ENCODE measurements around the gene OPCML.

Gene OPCML

DNA sequence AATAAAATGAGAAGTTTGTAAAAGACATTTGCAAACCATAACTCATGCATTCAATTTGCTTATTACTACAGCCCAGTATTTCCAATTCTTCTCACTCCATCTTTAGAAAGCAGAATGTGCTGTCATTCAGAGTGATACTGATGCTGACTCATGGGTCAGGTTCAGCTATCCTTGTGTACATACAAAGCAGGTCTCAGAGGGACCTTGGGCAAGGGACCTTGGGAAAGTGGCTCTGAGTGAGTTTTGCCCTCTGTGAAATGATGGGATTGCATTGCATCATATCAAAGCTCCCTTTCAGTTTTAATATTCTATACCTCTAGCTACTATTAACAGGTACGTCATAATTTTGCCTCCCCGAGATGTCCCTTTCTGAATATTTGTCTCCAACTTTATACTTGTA is 848.7 kb downstream of the OPCML start:
- TF ChIP-seq, protein P1, sequence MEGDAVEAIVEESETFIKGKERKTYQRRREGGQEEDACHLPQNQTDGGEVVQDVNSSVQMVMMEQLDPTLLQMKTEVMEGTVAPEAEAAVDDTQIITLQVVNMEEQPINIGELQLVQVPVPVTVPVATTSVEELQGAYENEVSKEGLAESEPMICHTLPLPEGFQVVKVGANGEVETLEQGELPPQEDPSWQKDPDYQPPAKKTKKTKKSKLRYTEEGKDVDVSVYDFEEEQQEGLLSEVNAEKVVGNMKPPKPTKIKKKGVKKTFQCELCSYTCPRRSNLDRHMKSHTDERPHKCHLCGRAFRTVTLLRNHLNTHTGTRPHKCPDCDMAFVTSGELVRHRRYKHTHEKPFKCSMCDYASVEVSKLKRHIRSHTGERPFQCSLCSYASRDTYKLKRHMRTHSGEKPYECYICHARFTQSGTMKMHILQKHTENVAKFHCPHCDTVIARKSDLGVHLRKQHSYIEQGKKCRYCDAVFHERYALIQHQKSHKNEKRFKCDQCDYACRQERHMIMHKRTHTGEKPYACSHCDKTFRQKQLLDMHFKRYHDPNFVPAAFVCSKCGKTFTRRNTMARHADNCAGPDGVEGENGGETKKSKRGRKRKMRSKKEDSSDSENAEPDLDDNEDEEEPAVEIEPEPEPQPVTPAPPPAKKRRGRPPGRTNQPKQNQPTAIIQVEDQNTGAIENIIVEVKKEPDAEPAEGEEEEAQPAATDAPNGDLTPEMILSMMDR (IDR thresholded peaks at IDR 0.05; ENCODE audit: borderline replicate concordance, insufficient read depth, low read depth, low read length) = no peak

DNA sequence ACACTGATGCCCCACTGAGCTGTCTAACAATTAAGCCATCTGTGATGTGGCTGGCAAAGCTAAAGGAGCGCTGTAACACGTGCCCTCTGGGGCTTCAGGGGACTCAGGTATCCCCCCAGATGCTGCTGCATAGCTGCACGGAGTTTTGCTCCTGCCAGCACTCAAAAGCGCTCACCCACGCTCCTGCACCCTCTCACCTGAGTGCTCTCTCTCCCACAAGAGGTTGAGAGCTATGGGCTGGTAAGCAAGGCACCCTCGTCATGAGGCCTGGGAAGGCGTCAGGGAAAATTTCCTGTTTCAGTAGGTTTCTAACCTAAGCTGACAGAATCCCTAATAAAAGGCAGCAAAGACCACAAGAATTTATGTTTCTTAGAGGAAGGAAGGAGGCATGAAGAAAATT is 850.3 kb downstream of the OPCML start:
- H3K4me3 ChIP-seq (ENCODE audit: low read depth, low read length) = no peak overlapping the region
- TF ChIP-seq, protein P1 (IDR thresholded peaks at IDR 0.05; ENCODE audit: borderline replicate concordance, insufficient read depth, low read depth, low read length) = no peak

More for the DNA sequence above, 848.7 kb downstream of the OPCML start:
- H3K4me3 ChIP-seq (ENCODE audit: low read depth, low read length) = no peak overlapping the region

DNA sequence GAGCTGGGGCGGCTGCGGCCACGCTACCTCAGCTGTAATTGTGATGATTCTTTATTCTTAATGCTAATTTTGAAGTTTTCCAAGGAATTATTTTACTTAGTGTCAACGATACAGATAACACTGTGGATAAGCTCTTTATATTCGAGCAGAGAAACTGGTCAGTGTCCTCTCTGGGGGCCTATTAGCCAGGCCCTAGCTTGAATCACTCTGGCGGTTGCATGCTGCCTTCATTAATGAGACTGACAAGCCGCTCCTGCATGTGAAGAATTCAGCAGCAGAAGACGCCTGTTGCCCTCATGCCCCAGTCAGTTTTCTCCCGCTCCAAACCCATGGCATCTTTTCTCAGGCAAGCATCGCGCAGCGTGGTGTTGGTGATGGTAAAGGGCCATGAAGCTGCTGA is 851.7 kb downstream of the OPCML start:
- no peak overlapping the region for H3K4me3 ChIP-seq (ENCODE audit: low read depth, low read length)
- TF ChIP-seq, protein P1 (IDR thresholded peaks at IDR 0.05; ENCODE audit: borderline replicate concordance, insufficient read depth, low read depth, low read length) = no peak

DNA sequence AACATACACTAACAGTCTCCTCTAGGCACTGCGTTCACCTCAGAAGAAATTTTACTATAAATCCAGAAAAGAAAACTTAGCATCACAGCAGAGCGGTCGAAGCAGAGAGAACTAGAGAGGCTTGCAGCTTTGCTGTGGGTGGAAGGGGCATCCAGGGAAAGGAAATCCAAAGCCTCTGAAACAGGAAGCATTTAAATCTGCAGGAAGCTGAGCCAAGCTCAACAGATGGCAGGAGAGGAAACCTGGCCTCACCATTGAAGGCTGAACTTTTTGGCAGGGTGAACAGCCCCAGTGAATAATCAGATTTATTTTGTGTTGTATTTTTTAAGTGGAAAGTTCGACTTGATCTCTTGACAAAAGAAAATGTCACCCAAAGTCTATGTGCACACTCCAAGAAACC is 858.1 kb downstream of the OPCML start:
- no peak overlapping the region for H3K4me3 ChIP-seq (ENCODE audit: low read depth, low read length)
- TF ChIP-seq, protein P1 (IDR thresholded peaks at IDR 0.05; ENCODE audit: borderline replicate concordance, insufficient read depth, low read depth, low read length) = no peak

DNA sequence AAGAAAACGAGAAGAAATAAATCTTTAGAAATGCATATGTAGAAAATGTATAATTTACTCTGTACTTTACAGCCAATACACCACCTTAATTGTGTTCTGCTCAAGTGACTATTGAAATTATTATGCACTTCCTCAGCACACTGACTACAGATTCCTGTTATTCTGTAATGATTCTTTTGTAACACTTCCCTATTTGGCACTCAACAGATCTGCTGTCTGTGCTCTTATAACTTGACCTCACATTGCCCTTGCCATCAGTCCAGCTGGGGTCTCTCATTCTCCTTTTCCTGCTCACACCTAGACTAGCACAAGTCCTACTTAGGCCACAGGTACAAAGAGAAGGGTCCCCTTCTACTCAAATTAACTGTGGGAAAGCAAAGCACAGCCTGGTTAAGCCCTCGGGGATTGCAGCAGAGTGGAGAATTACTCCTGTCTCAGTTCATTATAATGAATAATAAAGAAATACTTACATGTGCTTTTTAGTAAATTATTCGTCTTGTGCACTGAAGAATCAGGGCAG is 860.4 kb downstream of the OPCML start:
- TF ChIP-seq, protein P1 (IDR thresholded peaks at IDR 0.05; ENCODE audit: borderline replicate concordance, insufficient read depth, low read depth, low read length) = no peak
- H3K4me3 ChIP-seq (ENCODE audit: low read depth, low read length) = no peak overlapping the region

DNA sequence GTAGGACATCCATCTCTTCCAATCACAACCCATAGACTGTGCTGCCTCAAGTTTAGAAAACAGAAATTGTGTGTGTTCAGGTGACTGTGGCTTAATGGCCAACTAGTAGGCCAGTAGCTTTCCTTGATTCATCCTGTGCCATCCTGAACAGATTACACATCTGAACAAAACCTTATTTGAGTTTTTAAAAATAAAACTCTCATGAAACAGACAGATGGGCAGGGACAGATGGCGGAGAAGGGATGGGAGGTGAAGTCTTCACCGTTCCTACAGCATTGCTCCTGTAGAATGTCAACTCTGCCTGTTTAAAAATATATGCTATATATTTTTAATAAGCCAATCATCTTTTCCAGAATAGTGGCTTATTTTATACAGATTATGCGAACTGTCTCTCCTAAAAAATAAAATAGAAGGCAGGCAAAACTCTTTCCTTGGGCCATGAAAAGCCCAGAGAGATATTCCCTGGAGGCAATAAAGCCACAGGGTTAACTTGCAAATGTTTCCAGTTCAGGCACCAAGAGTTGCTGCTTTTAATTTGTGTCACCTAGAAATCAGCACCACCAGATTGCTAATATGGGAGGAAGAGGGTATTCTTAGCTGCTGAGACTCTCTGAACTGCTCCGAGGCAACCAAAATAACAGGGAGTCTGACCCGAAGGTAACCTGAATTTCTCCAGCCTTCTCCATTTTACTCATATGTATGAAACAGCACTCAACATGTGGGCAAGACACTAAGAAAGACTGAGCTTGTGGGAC is 861.2 kb downstream of the OPCML start:
- TF ChIP-seq, protein P1 (IDR thresholded peaks at IDR 0.05; ENCODE audit: borderline replicate concordance, insufficient read depth, low read depth, low read length) = no peak
- H3K4me3 ChIP-seq (ENCODE audit: low read depth, low read length) = no peak overlapping the region

DNA sequence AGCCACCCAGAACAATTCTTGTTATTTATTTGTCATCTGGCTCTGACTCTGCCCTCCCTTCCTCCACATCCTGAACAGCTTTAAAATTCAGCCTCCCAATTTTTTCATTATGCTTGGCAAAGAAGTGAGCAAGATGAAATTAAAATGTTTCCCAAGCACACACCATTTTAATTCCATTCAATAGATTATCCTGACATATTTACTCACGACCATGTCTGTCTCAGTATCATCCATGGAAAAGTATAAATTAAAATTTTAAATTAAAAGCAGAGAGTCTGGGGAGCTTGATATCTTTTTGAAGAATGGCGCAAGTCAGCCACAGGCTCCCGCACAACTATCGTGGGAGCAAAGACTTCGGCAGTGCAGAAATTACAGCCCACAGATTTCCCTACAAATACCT is 862.4 kb downstream of the OPCML start:
- TF ChIP-seq, protein P1 (IDR thresholded peaks at IDR 0.05; ENCODE audit: borderline replicate concordance, insufficient read depth, low read depth, low read length) = no peak

More for the DNA sequence above, 862.4 kb downstream of the OPCML start:
- no peak overlapping the region for H3K4me3 ChIP-seq (ENCODE audit: low read depth, low read length)
